C4-2B (cell line): ENCODE measurements around the gene LMF2.

Source experiments
- H3K27ac ChIP-seq: fragments of 450-650 bp; 2 replicates; pipeline ENCODE4 v1.5.1; 2017
- CTCF ChIP-seq: fragments of 450-650 bp; conservative IDR thresholded peaks from 2 replicates; pipeline ENCODE4 v1.5.1; 2017; ENCODE audit warnings: mild to moderate bottlenecking
- ZFX ChIP-seq: fragments of 450-650 bp; IDR thresholded peaks from 2 replicates; pipeline ENCODE4 v1.6.1; 2017

Gene LMF2

GRCh38 chr22:50454556-50455075 is 52.9 kb downstream of the LMF2 start:
- TF ChIP-seq CTCF (no peak), ZFX (no peak)
- H3K27ac ChIP-seq, result no peak overlapping the region
